ENCODE data around the gene BDP1.
"Not testable (repeated sequence)": the region's sequence is repeated elsewhere in the genome, so short reads cannot be mapped to it uniquely, and the experiment has no call there.

BDP1 gene

DNA sequence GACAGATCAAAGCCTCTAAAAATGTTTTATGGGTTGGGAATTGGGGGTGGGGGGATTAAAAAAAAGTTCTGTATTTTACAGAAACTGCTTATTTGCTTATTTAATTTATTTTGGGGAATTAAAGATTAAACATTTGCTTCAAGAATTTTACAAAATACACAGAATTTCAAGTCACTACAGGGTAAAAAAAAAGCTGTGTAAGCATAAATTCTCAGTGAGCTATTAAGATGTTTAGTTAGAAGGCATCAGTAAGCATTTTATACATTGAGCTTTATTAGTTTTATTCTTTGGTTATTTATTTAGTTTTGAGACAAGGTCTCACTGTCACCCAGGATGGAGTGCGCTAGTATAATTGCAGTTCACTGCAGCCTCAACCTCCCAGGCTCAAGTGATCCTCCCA, 5.2 kb downstream of the BDP1 start:
- no peak for DNase-seq (ENCODE audit: low read depth)
- H3K4me3 ChIP-seq (ENCODE audit: low read depth, low read length): no peak overlapping the region

DNA sequence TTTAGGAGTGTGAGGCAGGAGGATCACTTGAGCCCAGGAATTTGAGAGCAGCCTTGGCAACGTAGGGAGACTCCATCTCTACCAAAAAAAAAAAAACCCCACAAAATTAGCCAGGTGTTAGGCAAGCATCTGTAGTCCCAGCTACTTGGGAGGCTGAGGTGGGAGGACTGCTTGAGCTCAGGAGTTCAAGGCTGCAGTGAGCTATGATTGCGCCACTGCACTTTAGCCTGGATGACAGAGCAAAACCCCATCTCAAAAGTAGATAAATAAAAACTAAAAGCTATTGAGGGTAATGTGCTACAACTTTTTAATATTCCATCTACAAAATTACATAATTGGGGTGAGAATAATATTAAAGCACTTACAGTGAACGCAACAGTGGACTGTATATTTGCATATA, 5.9 kb downstream of the BDP1 start:
- no peak overlapping the region for H3K4me3 ChIP-seq (ENCODE audit: low read depth, low read length)
- DNase-seq (ENCODE audit: low read depth): no peak

GRCh38 chr5:71471193-71471592, 15.7 kb downstream of the BDP1 start:
- DNase-seq (ENCODE audit: low read depth): no peak

GRCh38 chr5:71475788-71476384, 20.4 kb downstream of the BDP1 start:
- DNase-seq (ENCODE audit: low read depth): no peak
- H3K4me3 ChIP-seq (ENCODE audit: low read depth, low read length): no peak overlapping the region

More at GRCh38 chr5:71471193-71471592, 15.7 kb downstream of the BDP1 start:
- no peak overlapping the region for H3K4me3 ChIP-seq (ENCODE audit: low read depth, low read length)

GRCh38 chr5:71481441-71481840, 26.0 kb downstream of the BDP1 start:
- DNase-seq (ENCODE audit: low read depth): no peak
- no peak overlapping the region for H3K4me3 ChIP-seq (ENCODE audit: low read depth, low read length)

DNA sequence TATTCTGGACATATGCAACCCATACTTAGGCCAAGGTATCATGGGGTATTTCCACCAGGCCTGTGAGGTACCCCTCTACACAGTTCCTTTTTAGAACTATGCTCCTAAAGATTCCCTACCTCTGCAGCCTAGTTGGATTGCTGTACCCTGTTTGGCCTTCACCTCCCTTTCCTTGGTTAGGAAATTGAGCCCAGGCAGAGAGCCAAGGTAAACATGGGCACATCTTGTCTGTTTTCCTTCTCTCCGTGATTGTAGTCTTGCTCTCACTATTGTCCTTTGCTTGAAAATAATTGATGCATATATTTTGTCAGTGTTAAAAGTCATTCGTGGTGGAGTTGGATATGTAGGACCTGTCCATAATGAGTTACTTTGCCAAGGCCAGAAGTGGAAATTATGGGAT, 26.7 kb downstream of the BDP1 start:
- no peak overlapping the region for H3K4me3 ChIP-seq (ENCODE audit: low read depth, low read length)
- peak; percentile 32 for DNase-seq (ENCODE audit: low read depth)

GRCh38 chr5:71483355-71483754, 27.9 kb downstream of the BDP1 start:
- no peak overlapping the region for H3K4me3 ChIP-seq (ENCODE audit: low read depth, low read length)
- peak; percentile 61 for DNase-seq (ENCODE audit: low read depth)

DNA sequence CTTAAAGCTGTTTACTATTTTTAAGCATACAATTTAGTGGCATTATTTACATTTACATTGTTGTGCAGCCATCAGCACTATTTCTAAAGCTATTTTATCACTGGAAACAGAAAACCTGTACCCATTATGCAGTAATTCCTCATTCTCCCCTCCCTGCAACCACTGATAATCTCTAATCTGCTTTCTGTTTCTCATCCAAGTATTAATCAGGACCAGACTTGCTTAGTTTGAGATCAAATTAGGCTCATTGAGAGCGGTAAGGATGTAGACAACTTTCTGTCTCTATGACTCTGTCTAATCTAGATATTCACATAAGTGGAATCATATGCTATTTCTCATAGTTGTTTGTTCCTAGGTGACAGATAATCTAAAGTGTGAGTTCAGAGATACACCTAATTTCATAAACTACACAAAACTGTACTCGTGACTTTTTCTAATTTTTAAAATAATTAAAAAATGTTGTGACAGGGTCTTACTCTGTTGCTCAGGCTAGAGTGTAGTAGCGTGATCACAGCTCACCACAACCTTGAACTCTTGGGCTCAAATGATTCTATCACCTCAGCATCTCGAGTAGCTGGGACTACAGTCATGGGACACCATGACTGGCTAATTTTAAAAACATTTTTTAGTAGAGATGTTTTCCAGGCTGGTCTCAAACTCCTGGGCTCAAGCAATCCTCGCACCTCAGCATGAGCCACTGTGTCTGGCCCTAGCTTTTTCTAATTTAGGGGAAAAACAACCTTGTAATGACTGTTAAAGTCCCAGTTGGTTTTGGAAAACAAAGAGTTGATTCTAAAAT, 37.6 kb downstream of the BDP1 start:
- no peak overlapping the region for H3K4me3 ChIP-seq (ENCODE audit: low read depth, low read length)
- DNase-seq (ENCODE audit: low read depth): no peak

GRCh38 chr5:71494202-71494601, 38.8 kb downstream of the BDP1 start:
- H3K4me3 ChIP-seq (ENCODE audit: low read depth, low read length); DNase-seq (ENCODE audit: low read depth): not testable (repeated sequence)

DNA sequence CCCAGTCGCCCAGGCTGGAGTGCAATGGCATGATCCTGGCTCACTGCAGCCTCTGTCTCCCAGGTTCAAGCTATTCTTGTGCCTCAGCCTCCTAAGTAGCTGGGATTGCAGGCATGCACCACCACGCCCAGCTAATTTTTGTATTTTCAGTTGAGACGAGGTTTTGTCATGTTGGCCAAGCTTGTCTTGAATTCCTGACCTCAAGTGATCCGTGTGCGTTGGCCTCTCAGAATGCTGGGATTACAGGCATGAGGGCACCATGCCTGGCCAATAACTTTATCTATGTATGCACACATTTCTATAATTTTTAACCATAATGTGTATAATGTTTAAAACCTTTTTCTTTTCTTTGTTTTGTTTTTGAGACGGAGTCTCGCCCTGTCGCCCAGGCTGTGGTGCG, 43.3 kb downstream of the BDP1 start:
- DNase-seq (ENCODE audit: low read depth); H3K4me3 ChIP-seq (ENCODE audit: low read depth, low read length): not testable (repeated sequence)

DNA sequence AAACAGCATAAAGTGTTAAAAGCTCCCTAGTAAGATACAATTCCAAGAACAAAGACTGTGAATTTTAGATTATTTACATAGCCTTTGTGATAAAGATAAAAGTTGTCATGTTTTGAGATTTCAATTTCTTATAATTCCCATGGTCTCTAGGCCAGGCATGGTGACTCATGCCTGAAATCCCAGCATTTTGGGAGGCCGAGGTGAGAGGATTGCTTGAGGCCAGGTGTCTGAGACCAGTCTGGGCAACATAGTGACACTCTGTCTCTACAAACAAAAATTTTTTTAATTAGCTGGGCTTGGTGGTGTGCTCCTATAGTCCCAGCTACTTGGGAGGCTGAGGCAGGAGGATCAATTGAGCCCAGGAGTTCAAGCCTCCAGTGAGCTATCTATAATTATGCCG, 48.1 kb downstream of the BDP1 start:
- no peak overlapping the region for H3K4me3 ChIP-seq (ENCODE audit: low read depth, low read length)
- DNase-seq (ENCODE audit: low read depth): no peak

DNA sequence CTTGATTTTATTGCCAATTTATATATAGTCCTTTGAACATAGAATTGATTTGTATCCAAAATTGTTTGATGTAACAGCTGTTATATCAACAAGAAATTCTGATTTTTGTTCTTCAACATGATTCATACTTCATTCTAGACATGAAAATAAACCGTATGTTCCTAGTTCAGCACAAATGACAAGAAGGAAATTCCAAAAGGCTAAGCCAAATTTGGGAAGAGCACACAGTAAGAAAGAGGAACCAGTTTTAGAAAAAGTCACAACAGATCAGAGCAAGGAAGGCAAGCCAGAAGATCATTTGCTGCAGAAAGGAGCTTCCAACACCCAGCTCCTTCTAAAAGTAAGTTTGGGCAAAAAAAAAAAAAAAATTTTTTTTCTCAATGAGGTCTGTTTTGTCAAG, 66.7 kb downstream of the BDP1 start:
- no peak for DNase-seq (ENCODE audit: low read depth)
- H3K4me3 ChIP-seq (ENCODE audit: low read depth, low read length): no peak overlapping the region

DNA sequence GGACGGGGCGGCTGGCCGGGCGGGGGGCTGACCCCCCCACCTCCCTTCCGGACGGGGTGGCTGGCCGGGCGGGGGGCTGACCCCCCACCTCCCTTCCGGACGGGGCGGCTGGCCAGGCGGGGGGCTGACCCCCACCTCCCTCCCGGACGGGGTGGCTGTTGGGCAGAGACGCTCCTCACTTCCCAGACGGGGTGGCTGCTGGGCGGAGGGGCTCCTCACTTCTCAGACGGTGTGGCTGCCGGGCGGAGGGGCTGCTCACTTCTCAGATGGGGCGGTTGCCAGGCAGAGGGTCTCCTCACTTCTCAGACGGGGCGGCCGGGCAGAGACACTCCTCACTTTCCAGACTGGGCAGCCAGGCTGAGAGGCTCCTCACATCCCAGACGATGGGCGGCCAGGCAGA, 70.2 kb downstream of the BDP1 start:
- not testable (repeated sequence) for H3K4me3 ChIP-seq (ENCODE audit: low read depth, low read length); DNase-seq (ENCODE audit: low read depth)

DNA sequence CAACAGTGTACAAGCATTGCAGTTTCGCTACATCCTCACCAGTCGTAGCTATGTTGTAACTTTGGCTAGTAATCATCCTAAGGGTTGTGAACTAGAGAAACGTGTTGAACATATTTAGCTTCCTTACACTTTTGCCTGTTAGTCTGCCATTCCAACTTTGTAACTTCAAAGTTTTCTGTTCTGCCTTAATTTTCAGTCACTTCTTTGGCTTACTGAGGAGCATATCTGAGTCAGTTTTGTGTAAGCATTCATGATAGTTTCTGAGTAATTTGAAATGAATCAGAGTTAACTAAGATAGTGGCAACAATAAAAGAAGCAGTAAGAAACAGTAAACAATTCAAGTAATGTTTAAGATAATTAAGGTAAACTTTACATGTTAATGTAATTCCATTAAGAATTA, 72.8 kb downstream of the BDP1 start:
- no peak overlapping the region for H3K4me3 ChIP-seq (ENCODE audit: low read depth, low read length)
- DNase-seq (ENCODE audit: low read depth): no peak

DNA sequence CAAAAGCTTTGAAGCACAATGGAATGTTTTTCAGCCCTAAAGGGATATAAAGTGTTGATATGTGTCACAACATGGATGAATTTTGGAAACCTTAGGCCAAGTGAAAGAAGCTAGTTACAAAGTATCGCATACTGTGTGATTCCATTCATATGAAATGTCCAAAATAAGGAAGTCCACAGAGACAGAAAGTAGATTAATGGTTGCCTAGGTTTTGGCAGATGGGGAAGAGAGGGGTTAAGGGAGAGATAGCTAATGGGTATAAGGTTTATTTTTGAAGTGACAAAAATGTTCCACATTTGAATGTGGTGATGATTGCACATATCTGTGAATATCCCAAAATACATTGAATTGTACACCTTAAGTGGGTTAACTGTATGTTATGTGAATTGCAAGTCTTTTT, 74.2 kb downstream of the BDP1 start:
- H3K4me3 ChIP-seq (ENCODE audit: low read depth, low read length): no peak overlapping the region
- DNase-seq (ENCODE audit: low read depth): no peak

DNA sequence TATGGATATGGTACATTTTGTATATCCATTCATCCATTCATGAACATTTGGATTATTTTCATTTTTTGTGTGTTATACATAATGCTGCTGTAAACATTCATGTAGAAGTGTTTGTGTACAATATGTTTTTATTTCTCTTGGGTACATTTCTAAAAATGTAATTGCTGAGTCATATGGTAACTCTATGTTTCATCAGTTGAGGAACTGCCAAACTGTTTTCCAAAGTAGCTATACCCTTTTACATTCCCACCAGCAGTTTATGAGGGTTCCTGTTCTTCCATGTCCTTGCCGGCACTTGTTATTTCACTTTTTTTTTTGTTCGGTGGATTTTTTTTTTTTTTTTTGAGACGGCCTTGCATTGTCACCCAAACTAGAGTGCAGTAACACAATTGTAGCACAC, 77.7 kb downstream of the BDP1 start:
- no peak overlapping the region for H3K4me3 ChIP-seq (ENCODE audit: low read depth, low read length)
- DNase-seq (ENCODE audit: low read depth): peak; percentile 1

- no peak for DNase-seq (ENCODE audit: low read depth)
- H3K4me3 ChIP-seq (ENCODE audit: low read depth, low read length): no peak overlapping the region
Measured at GRCh38 chr5:71533615-71534014, 78.2 kb downstream of the BDP1 start.

DNA sequence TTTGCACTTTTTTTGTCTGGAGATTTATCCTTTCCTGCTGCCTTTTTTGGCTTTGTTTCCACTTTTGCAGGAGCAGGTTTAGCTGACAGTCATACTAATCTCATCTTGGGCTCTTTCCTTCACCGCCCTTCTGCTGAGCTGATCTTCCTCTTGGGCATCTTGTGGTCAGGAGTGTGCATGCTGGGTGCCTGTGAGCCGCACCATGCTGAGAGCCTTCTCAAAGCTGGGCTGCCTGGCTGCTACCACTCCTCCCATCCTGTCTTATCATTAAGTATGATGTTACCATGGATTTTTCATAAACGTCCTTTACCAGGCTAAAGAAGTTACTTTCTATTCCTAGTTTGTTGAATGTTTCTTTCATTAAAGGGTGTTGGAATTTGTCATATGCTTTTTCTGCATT, 82.2 kb downstream of the BDP1 start:
- no peak overlapping the region for H3K4me3 ChIP-seq (ENCODE audit: low read depth, low read length)
- no peak for DNase-seq (ENCODE audit: low read depth)

GRCh38 chr5:71550885-71551284, 95.4 kb downstream of the BDP1 start:
- DNase-seq (ENCODE audit: low read depth); H3K4me3 ChIP-seq (ENCODE audit: low read depth, low read length): not testable (repeated sequence)

- not testable (repeated sequence) for H3K4me3 ChIP-seq (ENCODE audit: low read depth, low read length); DNase-seq (ENCODE audit: low read depth)
Measured at GRCh38 chr5:71551582-71551981, 96.1 kb downstream of the BDP1 start.

All from skeletal muscle cell (primary cell).